Measurements from ENCODE around the gene CIC. TPM values are rescaled to one million over a fixed set of nuclear protein-coding genes. Genes with fewer than 3 reads are reported as not detected.

Gene CIC
- 10 to 100 TPM; 81.9 to 86.6 TPM for total RNA-seq

GRCh38 chr19:42268704-42269477 lies at the start of gene CIC:
Gene CIC (plus strand): TSS chr19:42269252. CDS start chr19:42271784, 2,532 bp downstream.

GRCh38 chr19:42219812-42220750 lies 49.0 kb upstream of the CIC start, which contains the start of gene ZNF526:
Gene ZNF526 (plus strand): TSS chr19:42220312. CDS start chr19:42224404, 4,092 bp downstream.

DNA sequence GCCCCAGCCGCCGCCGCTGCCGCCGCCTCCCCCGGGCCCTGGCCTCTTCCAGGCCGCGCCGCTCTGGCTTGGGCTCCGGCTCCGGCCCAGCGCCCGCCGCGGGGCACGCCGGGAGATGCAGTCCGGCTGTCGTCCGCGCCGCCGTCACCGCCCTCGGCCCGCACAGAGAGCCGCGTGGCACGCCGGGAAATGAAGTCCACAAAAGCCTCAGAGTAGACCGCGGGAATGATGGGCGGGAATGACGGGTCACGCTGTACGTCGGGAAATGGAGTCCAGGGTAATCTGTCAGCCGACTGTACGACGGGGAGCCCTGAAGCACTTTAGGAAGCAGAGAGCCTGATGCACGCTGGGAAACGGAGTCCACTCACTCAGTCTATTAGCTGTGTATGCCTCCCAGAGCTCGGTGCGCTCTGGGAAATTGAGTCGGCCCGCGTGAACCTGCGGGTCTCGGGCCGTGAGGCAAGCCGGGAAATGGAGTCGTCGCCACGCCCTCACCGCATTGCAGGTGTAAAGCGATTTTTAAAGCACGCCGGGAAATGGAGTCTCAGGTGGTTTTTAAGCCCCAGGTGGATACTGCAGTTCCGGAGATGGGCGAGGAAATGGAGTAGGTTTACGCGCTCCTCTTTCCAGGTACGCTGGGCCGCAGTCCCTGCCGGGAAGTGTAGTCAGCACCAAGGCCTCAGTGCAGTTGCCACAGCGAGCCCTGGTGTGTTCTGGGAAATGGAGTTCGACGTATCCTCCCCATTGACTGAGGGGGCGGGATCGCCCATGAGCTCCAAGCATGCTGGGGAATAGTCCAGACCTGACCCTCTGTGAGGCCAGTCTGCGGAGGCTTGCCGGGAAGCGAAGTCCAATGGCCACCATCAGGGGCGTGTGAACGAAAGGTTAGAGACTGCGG lies 26.3 kb upstream of the CIC start, which contains the start of gene GSK3A:
TSS of gene GSK3A (minus strand) at position 91 of the 898 bp plus-strand sequence. CDS start 137 bp downstream, outside the sequence.

DNA sequence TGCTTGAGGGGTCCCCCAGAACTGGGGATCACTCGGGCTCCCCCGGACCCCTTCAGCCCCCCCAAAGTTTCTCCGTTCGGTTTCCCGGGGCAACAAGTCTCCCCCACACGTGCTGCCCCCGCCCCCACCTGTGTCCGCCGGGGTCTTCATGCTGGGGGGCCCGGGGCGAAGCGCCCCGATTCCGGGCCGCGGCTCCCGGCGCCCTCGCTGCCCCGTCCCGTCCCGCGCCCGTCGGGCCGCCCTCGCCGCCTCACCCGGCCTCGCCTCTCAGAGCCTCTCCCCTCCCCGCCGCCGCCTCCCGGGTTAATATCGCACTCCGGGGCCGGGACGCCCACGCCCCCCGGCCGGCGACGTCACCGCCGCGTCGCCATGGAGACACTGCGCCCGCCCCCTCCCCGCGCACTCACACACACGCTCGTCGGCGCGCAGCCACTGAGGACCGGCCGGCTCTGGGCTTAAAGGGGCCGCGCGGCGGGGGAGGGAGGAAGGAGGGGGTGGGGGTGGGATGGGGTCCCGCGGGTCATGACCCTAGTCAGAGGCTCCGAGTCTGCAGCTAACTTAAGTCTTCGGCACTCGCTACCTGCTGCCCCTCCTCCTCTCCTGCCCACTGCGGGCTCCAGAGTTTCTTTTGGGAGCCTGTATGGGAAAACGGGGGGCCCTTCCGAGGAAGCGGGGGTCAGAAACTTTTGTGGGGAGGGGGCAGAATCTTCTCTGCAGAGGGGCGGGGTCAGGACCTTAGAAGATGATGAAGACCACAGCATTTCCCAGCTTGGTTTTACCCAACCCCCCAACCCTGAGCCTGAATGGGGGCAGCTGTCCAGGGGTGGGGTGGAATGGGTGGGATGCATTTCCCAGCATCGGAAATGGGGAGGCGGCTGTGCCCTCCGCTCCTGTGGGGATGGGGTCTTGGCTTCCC lies 13.9 kb upstream of the CIC start, which contains the start of gene ERF:
TSS of gene ERF (minus strand) at position 279 of the 916 bp plus-strand sequence. CDS start at position 150, 129 bp downstream.

DNA sequence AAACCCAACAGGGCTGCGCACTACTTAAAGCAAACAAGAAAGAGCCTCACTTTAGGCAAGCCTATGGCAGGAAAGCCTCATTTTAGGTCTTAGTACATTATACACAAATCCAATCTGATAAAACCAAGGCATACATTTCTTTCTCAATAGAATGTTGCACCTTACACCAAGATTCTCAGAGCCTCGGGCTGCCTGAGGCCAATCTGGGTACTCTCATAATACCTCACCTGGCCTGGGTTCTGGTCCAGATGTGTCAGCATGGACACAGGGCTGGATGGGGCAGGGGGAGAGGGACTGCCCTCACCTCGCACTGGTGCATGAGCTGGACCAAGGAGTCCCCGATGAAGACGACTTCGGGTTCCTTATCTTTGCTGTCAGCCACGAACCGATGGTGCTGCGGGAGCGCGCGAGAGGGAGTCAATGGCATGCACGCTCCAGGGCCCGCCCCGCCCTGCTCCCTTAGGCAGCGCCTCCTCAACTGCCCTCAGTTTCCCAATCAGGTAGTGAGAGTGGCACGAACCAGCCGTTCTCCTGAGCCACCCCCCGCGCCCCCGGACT lies 32.7 kb downstream of the CIC start, which contains the start of gene PRR19:
TSS of gene PRR19 (plus strand) at position 487 of the 558 bp plus-strand sequence. CDS start 7,453 bp downstream, outside the sequence.

GRCh38 chr19:42313096-42313839 lies 44.2 kb downstream of the CIC start, which contains the start of gene TMEM145:
Gene TMEM145 (plus strand): TSS chr19:42313309. CDS start chr19:42313377, 68 bp downstream.

DNA sequence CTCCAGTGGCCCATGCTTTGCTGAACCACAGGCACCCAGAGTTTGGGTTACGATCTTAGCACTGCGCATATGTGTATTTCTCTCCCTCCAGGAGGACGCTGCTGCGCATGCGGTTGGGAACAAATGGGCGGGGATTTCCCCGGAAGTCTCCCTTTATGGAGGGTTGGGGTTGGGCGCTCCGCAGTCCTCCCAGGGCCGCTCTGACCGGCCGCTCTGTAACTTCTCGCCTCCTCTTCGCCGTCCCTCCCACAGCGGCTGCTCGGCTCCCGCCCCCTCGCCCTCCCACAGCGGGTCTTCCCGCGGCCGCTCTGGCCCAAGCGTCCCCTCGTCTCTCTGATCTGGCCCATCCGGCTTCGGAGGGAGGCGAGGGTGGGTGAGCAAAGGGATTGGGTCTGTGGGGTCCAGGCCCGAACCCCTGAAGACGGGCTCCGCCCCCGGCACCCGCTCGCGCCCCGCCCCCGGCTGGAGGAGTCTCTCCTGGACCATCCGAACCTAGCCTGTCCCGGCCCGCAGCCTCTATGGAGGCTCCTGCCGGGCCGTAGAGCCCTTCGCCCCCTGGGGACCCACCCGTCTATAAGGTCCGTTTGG lies 56.4 kb downstream of the CIC start, which contains the start of gene MEGF8:
TSS of gene MEGF8 (plus strand) at position 328 of the 588 bp plus-strand sequence. CDS start 609 bp downstream, outside the sequence.

Other genes starting within 250 kb of the CIC start
- gene GRIK5, start 199.0 kb upstream of the CIC start, total RNA-seq: under 1 TPM; 0.38 to 0.67 TPM
- 10 to 100 TPM; 13.5 to 14.6 TPM for gene ZNF574, start 193.1 kb upstream of the CIC start, total RNA-seq
- 10 to 100 TPM; 24.0 to 24.7 TPM for gene POU2F2, start 136.8 kb upstream of the CIC start, total RNA-seq
- gene DEDD2, start 51.6 kb upstream of the CIC start, total RNA-seq: 10 to 100 TPM; 46.1 to 46.3 TPM
- 10 to 100 TPM; 16.0 to 17.9 TPM for gene ZNF526, start 48.9 kb upstream of the CIC start, total RNA-seq
- gene GSK3A, start 26.6 kb upstream of the CIC start, total RNA-seq: 10 to 100 TPM; 40.7 to 45.7 TPM
- 10 to 100 TPM; 49.0 to 50.2 TPM for gene ERF, start 14.1 kb upstream of the CIC start, total RNA-seq
- under 1 TPM; 0.30 to 0.39 TPM for gene PRR19, start 32.9 kb downstream of the CIC start, total RNA-seq
- gene PAFAH1B3, start 33.4 kb downstream of the CIC start, total RNA-seq: 10 to 100 TPM; 36.5 to 39.0 TPM
- under 1 TPM in 1 of 2 experiments, not detected in 1; 0.31 TPM for gene TMEM145, start 44.1 kb downstream of the CIC start, total RNA-seq
- gene MEGF8, start 56.4 kb downstream of the CIC start, total RNA-seq: 1 to 10 TPM; 4.4 to 4.9 TPM
- under 1 TPM in 1 of 2 experiments, not detected in 1; 0.51 TPM for gene CNFN, start 121.0 kb downstream of the CIC start, total RNA-seq
- gene LIPE, start 158.1 kb downstream of the CIC start, total RNA-seq: 10 to 100 TPM; 27.0 to 32.9 TPM
- not detected for gene CXCL17, start 173.7 kb downstream of the CIC start, total RNA-seq